Right atrium auricular region (tissue), 2 donors: ENCODE results near the gene UQCC5. TPM values are rescaled to one million over a fixed set of nuclear protein-coding genes. Genes with fewer than 3 reads are reported as not detected.
A peak's percentile ranks its signal among the peaks of the same experiment; 100 is the strongest.

Source experiments
- DNase-seq: peaks from one replicate; pipeline ENCODE4 v3.0.0-alpha.2; 2019; ENCODE audit warnings: low spot score
- H3K27ac ChIP-seq, 2 donors: fragments of 200-600 bp; sonication (generic); 1 replicate in 1 of 2; 2 replicates in 1 of 2; pipeline ENCODE4 v1.5.1; 2016 to 2019
- H3K27me3 ChIP-seq, 2 donors: fragments of 200-600 bp; sonication (generic); one replicate each; pipeline versions ENCODE4 v1.5.1 to v1.6.0; 2017 to 2019
- H3K36me3 ChIP-seq: fragments of 200-600 bp; sonication (generic); one replicate; pipeline ENCODE4 v1.5.1; 2016
- H3K4me1 ChIP-seq, 2 donors: fragments of 200-600 bp; sonication (generic); one replicate each; pipeline versions ENCODE4 v1.5.1 to v1.6.0; 2017 to 2019
- H3K4me3 ChIP-seq, 2 donors: fragments of 200-600 bp; sonication (generic); 1 replicate in 1 of 2; 2 replicates in 1 of 2; pipeline ENCODE4 v1.5.1; 2017 to 2019; ENCODE audit warnings: mild to moderate bottlenecking in 1 of 2, moderate library complexity in 1 of 2
- H3K9me3 ChIP-seq, 2 donors: fragments of 200-600 bp; sonication (generic); one replicate each; pipeline ENCODE4 v1.5.1; 2019
- CTCF ChIP-seq, 2 donors: fragments of 200-600 bp; sonication (generic); IDR thresholded peaks; one replicate each; pipeline ENCODE4 v1.5.1; 2019; ENCODE audit warnings: antibody characterized with exemption in 2 of 2
- total RNA-seq, 2 donors: library from RNA; depleted of rRNA; stranded (reverse); fragments of >200 nt; gene quantifications; one replicate each; pipeline ENCODE4 v1.1.0, GENCODE V29; 2016

UQCC5 gene
- total RNA-seq, 2 donors from 2014 or later = 1.2 to 3.1 TPM

DNA sequence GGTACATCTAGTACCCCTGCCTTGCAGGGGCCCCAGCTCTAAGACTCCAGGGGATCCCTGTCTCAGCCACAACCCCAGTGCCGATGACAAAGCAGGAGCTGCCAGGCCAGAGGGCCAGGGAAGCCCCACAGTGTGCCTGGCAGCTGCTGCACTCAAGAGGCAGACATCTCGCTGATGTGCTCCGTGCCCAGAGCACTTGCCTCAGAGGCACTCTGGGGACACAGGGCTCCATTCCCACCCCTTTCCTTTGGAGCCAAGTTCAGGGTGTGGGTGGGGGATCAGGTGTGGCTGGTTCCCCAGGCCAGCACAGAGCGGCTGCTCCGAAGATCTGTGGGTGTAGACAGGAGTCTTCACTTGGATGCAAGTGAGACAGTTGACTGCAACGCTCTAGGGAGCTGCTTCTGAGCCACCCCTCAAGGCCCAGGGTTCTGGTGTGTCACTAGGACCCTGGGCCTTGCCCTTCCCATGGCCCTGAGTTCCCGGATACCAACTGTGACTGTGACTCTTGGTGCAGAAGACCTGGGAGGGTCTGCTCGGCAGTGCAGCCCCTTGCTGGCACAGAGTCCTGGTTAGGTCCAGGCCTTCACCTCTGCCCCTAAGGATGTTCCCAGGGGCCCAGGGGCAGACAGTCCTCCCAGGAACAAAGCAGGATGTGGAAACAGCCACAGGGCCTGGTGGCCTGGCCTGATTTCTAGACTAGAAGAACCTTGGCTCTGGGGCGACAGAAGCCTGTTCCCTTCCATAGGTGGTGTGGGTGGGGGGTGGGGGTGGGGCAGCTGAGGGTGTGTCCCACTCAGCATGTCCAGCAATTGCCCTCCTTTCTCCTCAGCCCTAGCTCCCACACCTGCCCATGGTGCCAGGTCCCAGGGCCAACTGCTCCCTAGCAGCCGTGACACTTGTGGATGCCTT lies 5.2 kb upstream of the UQCC5 start:
- Histone ChIP-seq H3K36me3 (peaks cover 26% of the 10 kb centered on the region), H3K9me3 (no peaks in the 10 kb centered on the region), H3K4me3 (no peak overlapping the region), H3K4me1 (peaks cover 0 to 84% of the 10 kb centered on the region in 2 donors), H3K27me3 (no peaks in the 10 kb centered on the region), H3K27ac (peak overlapping the region; percentile 83 to 92)
- TF ChIP-seq CTCF (IDR thresholded peaks at IDR 0.05) = no peak
- DNase-seq = no peak

DNA sequence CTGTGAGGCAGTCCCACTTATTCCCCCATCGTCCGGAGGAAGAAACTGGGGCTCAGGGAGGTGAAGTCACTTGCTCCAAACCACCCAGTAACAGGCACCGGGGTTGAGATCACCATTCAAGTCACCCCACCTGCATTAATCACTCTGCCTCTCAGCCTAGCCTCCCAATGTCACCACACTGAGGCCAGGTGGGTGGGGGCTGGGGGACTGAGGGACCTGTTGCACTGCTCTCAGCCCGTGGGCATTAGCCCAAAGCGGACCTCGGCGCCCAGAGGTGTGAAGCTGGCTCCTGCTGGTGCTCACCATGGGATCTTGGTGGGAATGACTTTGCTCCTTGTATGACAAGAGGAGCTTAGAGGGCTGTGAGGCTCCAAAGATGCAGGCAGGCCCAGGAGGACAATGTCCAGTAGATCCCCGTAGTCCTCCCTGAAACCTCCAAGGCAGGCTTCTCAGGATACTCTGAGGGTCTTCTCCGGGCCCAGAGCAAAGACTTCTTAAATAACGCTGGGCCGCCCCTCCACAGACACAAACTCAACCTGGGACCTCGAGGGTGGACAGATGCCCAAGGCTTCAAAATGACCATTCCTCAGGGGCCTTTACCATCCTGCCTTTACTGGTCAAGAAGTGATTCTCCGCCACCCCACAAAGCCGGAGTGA lies 4.4 kb upstream of the UQCC5 start:
- H3K36me3 ChIP-seq = peaks cover 18% of the 10 kb centered on the region
- H3K9me3 ChIP-seq = no peaks in the 10 kb centered on the region
- peak overlapping the region; percentile 83 to 92 for H3K27ac ChIP-seq
- DNase-seq = no peak
- H3K4me1 ChIP-seq = peaks cover 0 to 77% of the 10 kb centered on the region in 2 donors
- no peaks in the 10 kb centered on the region for H3K27me3 ChIP-seq
- peak overlapping the region in 1 of 2 donors; percentile 69 for H3K4me3 ChIP-seq
- TF ChIP-seq CTCF (IDR thresholded peaks at IDR 0.05) = no peak

DNA sequence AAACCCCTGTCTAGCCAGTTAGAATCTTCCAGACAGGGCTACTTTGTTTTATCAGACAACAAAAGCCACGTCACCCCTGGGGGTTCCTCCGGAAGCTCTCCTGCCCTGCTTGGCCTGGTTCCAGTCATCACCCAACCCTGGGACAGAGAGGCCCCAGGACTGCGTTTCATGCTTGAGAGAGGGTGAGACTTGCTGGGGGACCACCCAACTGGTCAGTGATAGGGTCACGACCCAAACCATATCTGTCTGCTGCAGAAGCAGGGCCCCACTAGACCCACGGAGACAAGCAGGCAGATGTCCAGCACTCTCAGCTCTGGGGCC lies 3.9 kb upstream of the UQCC5 start:
- H3K4me1 ChIP-seq = peaks cover 0 to 78% of the 10 kb centered on the region in 2 donors

GRCh38 chr3:52532838-52533622 lies 3.4 kb upstream of the UQCC5 start:
- peaks cover 0 to 84% of the 10 kb centered on the region in 2 donors for H3K4me1 ChIP-seq
- H3K27me3 ChIP-seq = no peaks in the 10 kb centered on the region
- H3K27ac ChIP-seq = peak overlapping the region; percentile 83 to 92
- peak; percentile 58 for DNase-seq
- TF ChIP-seq CTCF (IDR thresholded peaks at IDR 0.05) = no peak
- no peaks in the 10 kb centered on the region for H3K9me3 ChIP-seq
- peak overlapping the region; percentile 50 to 69 for H3K4me3 ChIP-seq
- peaks cover 8% of the 10 kb centered on the region for H3K36me3 ChIP-seq

More for the DNA sequence above, 3.9 kb upstream of the UQCC5 start:
- H3K4me3 ChIP-seq = peak overlapping the region; percentile 50 to 69
- H3K36me3 ChIP-seq = peaks cover 13% of the 10 kb centered on the region
- TF ChIP-seq CTCF (IDR thresholded peaks at IDR 0.05) = no peak
- H3K9me3 ChIP-seq = no peaks in the 10 kb centered on the region
- peak; percentile 58 for DNase-seq
- H3K27me3 ChIP-seq = no peaks in the 10 kb centered on the region
- peak overlapping the region; percentile 83 to 92 for H3K27ac ChIP-seq

DNA sequence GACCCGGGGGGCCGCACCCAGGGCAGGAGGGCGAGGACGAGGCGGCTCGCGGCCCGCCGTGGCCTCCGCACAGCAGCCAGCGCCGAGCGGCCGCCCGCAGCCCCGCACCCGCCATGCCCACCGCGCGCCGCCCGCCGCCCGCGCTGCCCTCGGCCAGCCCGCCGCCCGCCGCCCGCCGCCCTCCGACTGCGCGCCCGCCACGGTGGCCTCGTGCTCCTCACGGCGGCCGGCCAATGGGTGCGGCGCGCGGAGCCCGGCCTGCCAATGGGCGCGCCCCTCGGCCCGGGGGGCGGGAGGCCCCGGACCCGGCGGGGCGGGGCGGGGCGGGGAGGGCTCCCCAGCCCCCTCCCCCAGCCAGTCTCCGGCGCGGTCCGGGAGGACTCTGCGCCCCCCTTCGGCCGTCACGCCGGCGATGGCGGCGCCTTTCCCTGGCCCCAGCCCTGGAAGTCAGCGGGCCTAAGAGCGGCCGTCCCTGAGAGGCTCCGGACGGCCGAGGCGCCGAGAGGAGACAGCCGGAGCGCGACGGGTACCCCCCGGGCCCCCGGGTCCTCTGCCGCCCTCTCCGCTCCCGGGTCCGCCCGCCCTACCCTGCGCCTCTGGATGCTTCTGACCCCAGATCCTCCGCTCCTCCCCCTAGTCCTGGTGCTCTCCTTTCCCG lies 2.7 kb upstream of the UQCC5 start, which contains the start of gene NT5DC2:
Gene NT5DC2 (minus strand): TSS at position 235 of the 658 bp plus-strand sequence. CDS start 120 bp downstream, at position 115.
- H3K27me3 ChIP-seq = no peaks in the 10 kb centered on the region
- peak within 1 kb of the TSS; percentile 50 to 69 for H3K4me3 ChIP-seq
- H3K9me3 ChIP-seq = no peaks in the 10 kb centered on the region
- peak in 1 of 2 donors; percentile 42 for TF ChIP-seq CTCF (IDR thresholded peaks at IDR 0.05)
- H3K36me3 ChIP-seq = peaks cover under 1% of the 10 kb centered on the region
- H3K27ac ChIP-seq = peak within 1 kb of the TSS; percentile 89 to 93
- peak; percentile 70 for DNase-seq
- peaks cover 0 to 84% of the 10 kb centered on the region in 2 donors for H3K4me1 ChIP-seq
